SK-N-SH treated with all-trans-retinoic acid at 6 μM for 48 hours (cell line): ENCODE data around the gene ZNF736.

Experiments used
- ATAC-seq: fragments of 200-7000 bp; cut with Tn5 transposase; 3 replicates; pipeline ENCODE4 v1.9.1; 2020; ENCODE audit warnings: mild to moderate bottlenecking, moderate library complexity
- ARNTL ChIP-seq: fragments of 450-650 bp; formaldehyde crosslinking; IDR thresholded peaks from 2 replicates; pipeline ENCODE4 v1.5.0; 2020; ENCODE audit warnings: low read depth, mild to moderate bottlenecking, moderate library complexity, borderline replicate concordance
- BACH2 ChIP-seq: fragments of 250-450 bp; sonication (Bioruptor Pico); IDR thresholded peaks from 2 replicates; pipeline ENCODE4 v1.9.0; 2021; ENCODE audit warnings: mild to moderate bottlenecking, borderline replicate concordance
- CSDC2 ChIP-seq: fragments of 250-450 bp; sonication (Bioruptor Pico); IDR thresholded peaks from 2 replicates; pipeline ENCODE4 v1.5.0; 2020; ENCODE audit warnings: mild to moderate bottlenecking, moderate library complexity
- ESRRG ChIP-seq: fragments of 250-450 bp; sonication (Bioruptor Pico); IDR thresholded peaks from 2 replicates; pipeline ENCODE4 v1.6.1; 2021; ENCODE audit warnings: mild to moderate bottlenecking
- GLIS3 ChIP-seq: fragments of 250-450 bp; sonication (Bioruptor Pico); IDR thresholded peaks from 2 replicates; pipeline ENCODE4 v1.5.0; 2020; ENCODE audit warnings: mild to moderate bottlenecking, moderate library complexity
- OSR1 ChIP-seq: fragments of 250-450 bp; sonication (Bioruptor Pico); IDR thresholded peaks from 2 replicates; pipeline ENCODE4 v1.8.0; 2022; ENCODE audit warnings: moderate library complexity, mild to moderate bottlenecking, inconsistent platforms
- POU6F1 ChIP-seq: fragments of 250-450 bp; sonication (Bioruptor Pico); IDR thresholded peaks from 2 replicates; pipeline ENCODE4 v1.8.0; 2021; ENCODE audit warnings: low read depth, mild to moderate bottlenecking, moderate library complexity, borderline replicate concordance
- PPARA ChIP-seq: fragments of 250-450 bp; sonication (Bioruptor Pico); IDR thresholded peaks from 2 replicates; pipeline ENCODE4 v1.5.0; 2020; ENCODE audit warnings: mild to moderate bottlenecking, borderline replicate concordance
- RARB ChIP-seq: fragments of 250-450 bp; sonication (Bioruptor Pico); IDR thresholded peaks from 2 replicates; pipeline ENCODE4 v1.8.0; 2021; ENCODE audit warnings: mild to moderate bottlenecking, moderate library complexity
- ZC3H10 ChIP-seq: fragments of 250-450 bp; sonication (Bioruptor Pico); IDR thresholded peaks from 2 replicates; pipeline ENCODE4 v1.5.1; 2021; ENCODE audit warnings: mild to moderate bottlenecking, moderate library complexity
- ZFP30 ChIP-seq: fragments of 450-650 bp; formaldehyde crosslinking; IDR thresholded peaks from 2 replicates; pipeline ENCODE4 v1.5.0; 2022; ENCODE audit warnings: mild to moderate bottlenecking, moderate library complexity
- ZNF565 ChIP-seq: fragments of 450-650 bp; formaldehyde crosslinking; conservative IDR thresholded peaks from 2 replicates; pipeline ENCODE4 v1.5.0; 2020; ENCODE audit warnings: low read depth, mild to moderate bottlenecking, moderate library complexity
- ZNF70 ChIP-seq: fragments of 450-650 bp; formaldehyde crosslinking; IDR thresholded peaks from 2 replicates; pipeline ENCODE4 v1.5.0; 2020; ENCODE audit warnings: mild to moderate bottlenecking, moderate library complexity
- TF ChIP-seq, protein P1 (sequence below): fragments of 250-450 bp; sonication (Bioruptor Pico); IDR thresholded peaks from 2 replicates; pipeline ENCODE4 v1.5.1; 2021; ENCODE audit warnings: mild to moderate bottlenecking, moderate library complexity
- TF ChIP-seq, protein P2 (sequence below): fragments of 250-450 bp; sonication (Bioruptor Pico); IDR thresholded peaks from 2 replicates; pipeline ENCODE4 v1.8.0; 2020; ENCODE audit warnings: mild to moderate bottlenecking, moderate library complexity, borderline replicate concordance
- TF ChIP-seq, protein P3 (sequence below): fragments of 250-450 bp; sonication (Bioruptor Pico); IDR thresholded peaks from 2 replicates; pipeline ENCODE4 v1.5.1; 2020; ENCODE audit warnings: low read depth, mild to moderate bottlenecking, moderate library complexity

Gene ZNF736

DNA sequence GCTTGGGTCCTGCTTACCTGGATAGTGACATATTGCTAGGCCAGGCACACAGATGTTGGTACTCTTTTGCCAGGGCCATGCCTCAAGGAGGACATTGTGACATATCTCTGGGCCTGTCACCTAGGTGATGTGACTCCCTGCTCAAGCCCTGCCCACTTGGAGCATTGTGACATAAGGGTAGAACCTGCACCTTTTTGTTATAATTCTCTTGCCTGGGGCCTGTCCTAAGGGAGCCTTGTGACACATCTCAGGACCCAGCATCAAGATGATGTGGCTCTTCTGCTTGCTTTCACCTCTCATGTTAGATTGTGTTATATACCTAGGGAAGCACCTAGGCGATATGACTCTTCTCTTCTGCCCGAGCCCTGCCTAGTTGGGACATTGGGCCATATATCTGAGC is 57.4 kb downstream of the ZNF736 start:
- TF ChIP-seq, protein P1, sequence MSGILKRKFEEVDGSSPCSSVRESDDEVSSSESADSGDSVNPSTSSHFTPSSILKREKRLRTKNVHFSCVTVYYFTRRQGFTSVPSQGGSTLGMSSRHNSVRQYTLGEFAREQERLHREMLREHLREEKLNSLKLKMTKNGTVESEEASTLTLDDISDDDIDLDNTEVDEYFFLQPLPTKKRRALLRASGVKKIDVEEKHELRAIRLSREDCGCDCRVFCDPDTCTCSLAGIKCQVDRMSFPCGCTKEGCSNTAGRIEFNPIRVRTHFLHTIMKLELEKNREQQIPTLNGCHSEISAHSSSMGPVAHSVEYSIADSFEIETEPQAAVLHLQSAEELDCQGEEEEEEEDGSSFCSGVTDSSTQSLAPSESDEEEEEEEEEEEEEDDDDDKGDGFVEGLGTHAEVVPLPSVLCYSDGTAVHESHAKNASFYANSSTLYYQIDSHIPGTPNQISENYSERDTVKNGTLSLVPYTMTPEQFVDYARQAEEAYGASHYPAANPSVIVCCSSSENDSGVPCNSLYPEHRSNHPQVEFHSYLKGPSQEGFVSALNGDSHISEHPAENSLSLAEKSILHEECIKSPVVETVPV (CRISPR knock-in tag) = no peak
- TF ChIP-seq PPARA (CRISPR knock-in tag) = no peak
- TF ChIP-seq ZC3H10 (CRISPR knock-in tag) = no peak
- no peak for TF ChIP-seq ZNF70 (CRISPR knock-in tag)
- TF ChIP-seq ZFP30 = no peak
- TF ChIP-seq GLIS3 (CRISPR knock-in tag) = no peak
- TF ChIP-seq CSDC2 (CRISPR knock-in tag) = no peak
- TF ChIP-seq POU6F1 (CRISPR knock-in tag) = no peak
- no peak for TF ChIP-seq ESRRG (CRISPR knock-in tag)
- no peak for TF ChIP-seq BACH2 (CRISPR knock-in tag)
- TF ChIP-seq RARB = no peak
- no peak for TF ChIP-seq OSR1
- no peak for TF ChIP-seq ARNTL (CRISPR knock-in tag)
- ATAC-seq = no peak

DNA sequence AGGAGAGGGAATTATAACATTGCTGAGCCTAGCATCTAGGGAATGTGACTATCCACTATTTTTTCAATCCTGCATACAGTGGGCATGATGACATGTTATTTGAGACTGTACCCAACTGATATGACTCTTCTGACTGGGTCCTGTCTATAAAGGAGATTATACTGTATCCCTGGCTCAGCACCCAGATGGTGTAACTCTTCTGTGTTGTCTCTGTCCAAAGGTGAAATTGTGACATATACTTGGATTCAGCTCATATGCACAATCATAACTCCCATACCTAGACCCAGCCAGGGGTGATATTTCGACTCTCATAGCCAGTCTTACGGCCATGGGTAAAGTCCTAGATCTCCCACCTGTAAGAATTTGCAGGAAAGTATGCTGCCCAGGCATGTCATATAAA is 59.3 kb downstream of the ZNF736 start:
- ATAC-seq = no peak
- TF ChIP-seq POU6F1 (CRISPR knock-in tag) = no peak
- TF ChIP-seq ZNF565 = no peak
- no peak for TF ChIP-seq ARNTL (CRISPR knock-in tag)
- TF ChIP-seq, all 23 proteins: peak for 0

DNA sequence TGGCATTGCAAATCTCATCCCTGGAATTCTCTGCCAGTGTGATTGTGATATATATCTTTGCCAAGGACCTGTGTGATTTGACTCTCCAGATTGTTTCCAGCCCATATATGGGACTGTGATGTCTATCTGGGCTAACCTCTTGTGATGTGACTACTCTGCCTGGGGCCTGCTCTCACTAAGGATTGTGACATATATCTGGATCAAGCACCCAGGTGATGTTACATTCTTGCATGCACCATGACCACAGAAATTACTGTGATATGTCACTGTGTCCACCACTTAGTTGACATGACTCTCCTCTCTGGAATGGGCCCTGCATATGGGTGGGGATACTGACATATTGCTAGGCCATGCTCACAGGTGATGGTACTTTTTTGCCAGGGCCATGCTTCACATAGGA is 86.6 kb downstream of the ZNF736 start:
- TF ChIP-seq, protein P1 (CRISPR knock-in tag) = no peak
- TF ChIP-seq POU6F1 (CRISPR knock-in tag) = no peak
- no peak for TF ChIP-seq BACH2 (CRISPR knock-in tag)
- TF ChIP-seq ZNF70 (CRISPR knock-in tag) = no peak
- TF ChIP-seq ZC3H10 (CRISPR knock-in tag) = no peak
- no peak for TF ChIP-seq GLIS3 (CRISPR knock-in tag)
- TF ChIP-seq, protein P2, sequence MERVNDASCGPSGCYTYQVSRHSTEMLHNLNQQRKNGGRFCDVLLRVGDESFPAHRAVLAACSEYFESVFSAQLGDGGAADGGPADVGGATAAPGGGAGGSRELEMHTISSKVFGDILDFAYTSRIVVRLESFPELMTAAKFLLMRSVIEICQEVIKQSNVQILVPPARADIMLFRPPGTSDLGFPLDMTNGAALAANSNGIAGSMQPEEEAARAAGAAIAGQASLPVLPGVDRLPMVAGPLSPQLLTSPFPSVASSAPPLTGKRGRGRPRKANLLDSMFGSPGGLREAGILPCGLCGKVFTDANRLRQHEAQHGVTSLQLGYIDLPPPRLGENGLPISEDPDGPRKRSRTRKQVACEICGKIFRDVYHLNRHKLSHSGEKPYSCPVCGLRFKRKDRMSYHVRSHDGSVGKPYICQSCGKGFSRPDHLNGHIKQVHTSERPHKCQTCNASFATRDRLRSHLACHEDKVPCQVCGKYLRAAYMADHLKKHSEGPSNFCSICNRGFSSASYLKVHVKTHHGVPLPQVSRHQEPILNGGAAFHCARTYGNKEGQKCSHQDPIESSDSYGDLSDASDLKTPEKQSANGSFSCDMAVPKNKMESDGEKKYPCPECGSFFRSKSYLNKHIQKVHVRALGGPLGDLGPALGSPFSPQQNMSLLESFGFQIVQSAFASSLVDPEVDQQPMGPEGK (CRISPR knock-in tag) = no peak
- TF ChIP-seq, protein P3, sequence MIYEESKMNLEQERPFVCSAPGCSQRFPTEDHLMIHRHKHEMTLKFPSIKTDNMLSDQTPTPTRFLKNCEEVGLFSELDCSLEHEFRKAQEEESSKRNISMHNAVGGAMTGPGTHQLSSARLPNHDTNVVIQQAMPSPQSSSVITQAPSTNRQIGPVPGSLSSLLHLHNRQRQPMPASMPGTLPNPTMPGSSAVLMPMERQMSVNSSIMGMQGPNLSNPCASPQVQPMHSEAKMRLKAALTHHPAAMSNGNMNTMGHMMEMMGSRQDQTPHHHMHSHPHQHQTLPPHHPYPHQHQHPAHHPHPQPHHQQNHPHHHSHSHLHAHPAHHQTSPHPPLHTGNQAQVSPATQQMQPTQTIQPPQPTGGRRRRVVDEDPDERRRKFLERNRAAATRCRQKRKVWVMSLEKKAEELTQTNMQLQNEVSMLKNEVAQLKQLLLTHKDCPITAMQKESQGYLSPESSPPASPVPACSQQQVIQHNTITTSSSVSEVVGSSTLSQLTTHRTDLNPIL = no peak
- no peak for ATAC-seq
